Fibroblast of the conjunctiva (primary cell): ENCODE measurements around the gene LTF.
"Not testable (repeated sequence)": the region's sequence is repeated elsewhere in the genome, so short reads cannot be mapped to it uniquely, and the experiment has no call there.

Source experiments
- DNase-seq: peaks from one replicate; pipeline ENCODE4 v3.0.0-alpha.2; 2010; ENCODE audit warnings: low read depth

The LTF gene

GRCh38 chr3:46440531-46441294 is 24.0 kb downstream of the LTF start:
- no peak for DNase-seq

GRCh38 chr3:46438831-46439230 is 25.9 kb downstream of the LTF start:
- no peak for DNase-seq

DNA sequence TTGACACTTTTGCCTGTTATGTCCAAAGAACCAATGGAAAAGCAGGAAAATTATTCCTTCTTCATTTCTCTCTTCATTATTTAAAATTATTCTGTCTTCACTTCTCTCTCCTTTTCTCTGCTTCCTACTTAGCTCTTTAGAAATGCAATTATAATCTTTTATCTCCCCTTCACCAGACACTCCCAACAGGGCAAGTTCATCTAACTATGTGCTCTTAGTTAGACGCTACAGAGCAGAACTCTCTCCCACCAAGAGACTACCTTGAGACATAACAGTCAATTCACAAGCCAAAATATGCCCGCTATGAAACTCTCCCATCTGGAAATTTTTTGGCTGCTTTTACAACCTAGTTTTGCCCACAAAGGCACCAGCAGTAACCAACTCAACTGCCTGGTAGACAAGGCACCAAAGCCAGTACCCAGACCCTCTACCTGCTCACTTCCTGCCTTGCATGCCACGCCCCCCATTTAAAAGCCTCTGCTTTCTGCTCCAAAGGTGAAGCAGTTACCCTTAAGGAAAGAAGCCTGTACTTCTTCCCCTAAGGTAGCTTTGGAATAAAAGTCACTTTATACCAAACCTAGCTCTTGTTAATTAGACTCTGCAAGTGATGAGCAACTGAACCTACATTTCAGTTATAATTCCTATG is 29.5 kb downstream of the LTF start:
- no peak for DNase-seq

DNA sequence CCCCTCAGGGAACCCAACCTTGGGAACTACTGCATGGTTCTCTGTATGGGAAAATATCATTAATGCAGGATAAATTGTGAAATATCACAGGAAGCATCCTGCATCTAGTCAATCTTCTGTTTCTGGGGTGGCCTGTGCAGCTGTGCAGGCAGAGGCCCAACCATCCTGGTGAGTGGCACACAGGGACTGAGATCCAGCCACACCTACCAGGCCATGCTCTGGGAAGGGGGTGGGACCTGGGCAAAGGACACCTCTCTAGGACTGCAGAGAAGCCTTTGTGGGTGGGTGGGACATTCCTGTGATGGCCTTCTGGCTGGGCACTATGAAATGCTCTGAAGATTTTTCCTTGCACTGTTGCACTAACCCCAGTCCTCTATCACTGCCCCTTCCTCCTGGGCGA is 30.9 kb downstream of the LTF start:
- no peak for DNase-seq

- not testable (repeated sequence) for DNase-seq
These were observed 31.6 kb downstream of the LTF start for GRCh38 chr3:46433118-46433517.

DNA sequence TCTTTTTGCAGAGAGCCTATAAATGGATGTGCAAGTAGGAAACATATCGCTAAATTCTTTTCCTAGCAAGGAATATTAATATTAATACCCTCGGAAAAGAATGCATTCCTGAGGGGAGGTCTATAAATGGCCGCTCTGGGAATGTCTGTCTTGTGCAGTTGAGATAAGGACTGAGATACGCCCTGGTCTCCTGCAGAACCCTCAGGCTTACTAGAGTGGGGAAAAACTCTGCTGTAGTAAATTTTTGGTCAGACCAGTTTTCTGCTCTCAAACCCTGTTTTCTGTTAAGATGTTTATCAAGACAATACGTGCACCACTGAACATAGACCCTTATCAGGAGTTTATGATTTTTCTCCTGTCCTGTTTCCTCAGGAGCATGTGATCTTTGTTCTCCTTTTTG is 32.8 kb downstream of the LTF start:
- not testable (repeated sequence) for DNase-seq

DNA sequence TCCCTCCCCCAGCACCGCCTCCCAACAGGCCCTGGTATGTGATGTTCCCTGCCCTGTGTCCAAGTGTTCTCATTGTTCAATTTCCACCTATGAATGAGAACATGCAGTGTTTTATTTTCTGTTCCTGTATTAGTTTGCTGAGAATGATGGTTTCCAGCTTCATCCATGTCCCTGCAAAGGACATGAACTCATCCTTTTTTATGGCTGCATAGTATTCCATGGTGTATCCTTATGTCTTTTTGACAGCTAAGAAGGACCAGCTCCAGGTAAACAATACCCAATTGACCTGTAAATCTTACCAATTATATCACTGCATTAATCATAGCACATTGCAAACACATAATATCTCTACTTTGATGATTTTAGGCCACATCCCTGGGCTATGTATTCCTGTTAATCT is 33.8 kb downstream of the LTF start:
- not testable (repeated sequence) for DNase-seq

DNA sequence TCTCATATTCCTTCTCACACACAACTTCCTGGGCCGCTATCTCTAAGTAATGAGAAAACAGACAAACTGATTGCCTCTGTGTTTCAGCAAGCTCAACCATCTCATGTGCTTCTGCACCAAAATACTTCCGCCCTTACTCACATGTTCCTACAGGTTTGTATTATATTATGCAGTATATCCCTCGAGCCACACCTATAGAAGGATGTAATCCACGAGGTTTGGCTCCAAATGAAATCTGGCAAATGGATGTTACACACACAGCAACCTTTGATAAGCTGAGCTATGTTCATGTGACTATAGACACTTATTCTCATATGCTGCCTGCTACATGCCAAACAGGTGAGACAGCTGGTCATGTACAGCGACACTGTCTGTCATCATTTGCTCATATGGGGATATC is 35.0 kb downstream of the LTF start:
- DNase-seq = no peak

- no peak for DNase-seq
These were observed 35.5 kb downstream of the LTF start for GRCh38 chr3:46429250-46429649.

DNA sequence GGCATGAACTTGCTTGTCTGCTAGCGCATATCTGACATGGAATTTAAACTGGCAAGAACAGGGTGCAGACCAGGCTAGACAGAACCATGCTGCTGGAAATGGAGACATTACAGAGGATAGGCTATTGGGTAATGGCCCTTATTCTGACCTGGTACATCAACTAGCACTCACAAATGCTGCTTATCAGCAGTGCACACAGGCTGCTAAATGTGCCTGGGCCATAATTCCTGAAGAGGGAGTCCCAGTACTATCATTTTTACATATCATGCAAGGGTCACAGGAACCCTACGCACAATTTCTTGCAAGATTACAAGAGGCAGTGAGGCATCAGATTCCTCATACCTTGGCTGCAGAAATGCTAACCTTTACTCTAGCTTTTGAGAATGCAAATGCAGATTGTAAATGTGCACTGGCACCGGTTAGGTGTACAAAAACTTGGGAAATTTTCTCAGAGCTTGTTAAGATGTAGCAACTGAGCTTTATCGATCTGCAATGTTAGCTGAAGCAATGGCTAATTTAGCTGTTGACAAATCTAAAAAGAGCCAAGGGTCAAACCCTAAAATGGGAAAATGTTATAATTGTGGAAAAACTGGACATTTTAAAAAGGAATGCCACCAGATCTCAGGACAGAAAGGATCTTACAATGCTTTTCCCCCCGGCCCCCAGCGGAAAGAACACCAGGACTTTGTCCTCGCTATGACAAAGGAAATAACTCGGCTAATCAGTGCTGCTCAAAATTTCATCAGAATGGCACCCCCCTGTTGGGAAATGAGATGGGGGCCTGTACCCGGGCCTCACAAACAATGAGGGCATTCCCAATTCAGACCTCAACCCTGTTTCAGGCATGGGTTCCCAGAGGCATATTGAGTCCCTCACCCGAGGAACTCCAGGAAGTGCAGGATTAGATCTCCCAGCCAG is 36.5 kb downstream of the LTF start:
- DNase-seq = no peak

- DNase-seq = not testable (repeated sequence)
These were observed 37.3 kb downstream of the LTF start for GRCh38 chr3:46427404-46427803.

DNA sequence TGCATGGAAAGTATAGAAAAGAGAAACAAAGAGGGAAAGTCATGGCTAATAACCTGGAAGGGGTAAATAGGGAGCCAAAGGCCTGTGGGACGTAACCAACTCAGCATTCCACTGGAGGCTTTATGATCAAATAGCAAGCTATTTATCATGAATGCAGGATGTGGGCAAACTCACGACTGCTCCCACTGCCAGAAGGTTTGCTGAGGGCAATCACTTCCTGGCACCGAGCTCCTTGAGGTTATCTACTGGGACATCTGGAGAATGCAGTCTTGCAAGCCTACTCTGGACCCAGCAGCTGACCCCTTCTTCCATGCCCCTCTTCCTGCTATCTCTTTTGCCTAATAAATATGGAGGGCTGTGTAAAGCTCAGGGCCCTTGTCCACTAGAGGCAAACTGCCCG is 38.2 kb downstream of the LTF start:
- not testable (repeated sequence) for DNase-seq

GRCh38 chr3:46423588-46423987 is 41.1 kb downstream of the LTF start:
- no peak for DNase-seq

DNA sequence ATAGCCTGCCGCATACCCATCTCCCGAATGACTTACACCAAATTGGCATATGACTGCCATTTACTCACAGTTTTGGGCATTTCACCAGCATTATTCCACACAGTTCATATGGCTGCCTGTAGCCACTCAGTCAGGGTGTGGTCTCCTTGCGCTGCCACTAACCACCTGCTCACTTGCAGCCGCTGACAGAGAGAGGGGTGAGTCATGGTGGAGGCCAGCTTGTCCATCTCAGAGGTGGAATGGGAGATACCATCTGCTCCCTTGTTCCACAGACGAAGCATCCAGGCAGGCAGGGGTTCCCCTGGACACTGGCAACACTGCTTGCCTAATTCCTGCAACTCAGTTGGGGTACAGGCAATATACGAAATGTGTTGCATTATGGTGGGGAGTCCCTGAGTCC is 42.1 kb downstream of the LTF start:
- no peak for DNase-seq

- DNase-seq = no peak
These were observed 43.8 kb downstream of the LTF start for GRCh38 chr3:46420931-46421330.

- no peak for DNase-seq
These were observed 44.9 kb downstream of the LTF start for GRCh38 chr3:46419816-46420215.

- DNase-seq = no peak
These were observed 46.7 kb downstream of the LTF start for GRCh38 chr3:46417841-46418611.

- DNase-seq = no peak
These were observed 47.7 kb downstream of the LTF start for GRCh38 chr3:46416811-46417510.

DNA sequence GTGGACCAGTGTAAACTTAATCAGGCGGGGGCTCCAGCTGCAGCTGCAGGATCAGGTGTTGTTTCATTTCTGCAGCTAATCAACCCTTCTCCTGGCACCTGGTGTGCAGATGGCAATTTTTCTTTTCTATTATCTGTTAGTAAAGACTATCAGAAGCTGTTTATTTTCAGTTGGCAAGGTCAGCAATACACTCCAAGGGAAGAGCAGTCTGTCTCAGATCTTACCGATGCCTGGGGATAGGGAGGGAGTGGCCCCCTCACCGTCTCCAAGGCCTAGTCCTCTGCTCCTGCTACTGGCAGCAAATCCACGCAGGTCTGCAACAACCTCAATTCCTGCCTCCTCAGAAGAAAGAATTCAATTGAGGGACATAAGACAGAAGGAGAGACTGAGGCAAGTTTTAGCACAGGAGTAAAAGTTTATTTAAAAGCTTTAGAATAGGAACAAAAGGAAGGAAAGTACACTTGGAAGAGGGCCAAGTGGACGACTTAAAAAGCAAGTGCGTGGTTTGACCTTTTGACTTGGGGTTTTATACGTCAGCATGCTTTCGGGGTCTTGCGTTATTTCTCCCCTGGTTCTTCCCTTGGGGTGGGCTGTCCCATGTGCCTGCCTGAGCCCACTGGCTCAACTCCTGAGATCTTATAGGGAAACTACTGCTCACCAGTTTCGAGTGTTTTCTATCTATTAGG is 48.4 kb downstream of the LTF start:
- no peak for DNase-seq

GRCh38 chr3:46414739-46415138 is 50.0 kb downstream of the LTF start:
- DNase-seq = no peak

GRCh38 chr3:46413951-46414350 is 50.8 kb downstream of the LTF start:
- DNase-seq = no peak
